ENCODE data around the gene WWC1. TPM values are rescaled to one million over a fixed set of nuclear protein-coding genes. Genes with fewer than 3 reads are reported as not detected.

Gene WWC1
- total and polyA plus RNA-seq, 9 of the 15 experiments (the other 6 are each of a cell fraction or from before 2014, with no cell fraction given): under 0.01 to 0.54 (median 0.42) TPM; not detected in 6

DNA sequence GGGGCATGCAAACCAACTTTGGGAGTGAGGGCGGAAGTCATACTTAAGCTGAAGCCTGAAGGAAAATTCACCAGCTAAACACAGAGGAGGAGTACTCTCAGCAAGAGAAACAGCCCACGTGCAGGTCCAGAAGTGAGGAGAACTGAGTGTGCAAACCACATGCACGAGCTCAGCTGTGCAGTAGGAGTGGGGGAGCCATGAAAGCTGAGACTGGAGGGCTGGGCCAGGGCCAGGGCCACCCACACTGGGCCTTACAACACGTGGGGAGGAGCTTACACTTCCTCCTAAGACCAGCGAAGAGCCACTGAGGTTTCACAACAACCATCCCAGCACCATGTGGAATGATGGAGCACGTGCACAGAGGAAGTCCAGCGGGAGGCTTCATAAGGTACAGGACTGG, 9.3 kb upstream of the WWC1 start (continued):
- TF ChIP-seq, protein P1, sequence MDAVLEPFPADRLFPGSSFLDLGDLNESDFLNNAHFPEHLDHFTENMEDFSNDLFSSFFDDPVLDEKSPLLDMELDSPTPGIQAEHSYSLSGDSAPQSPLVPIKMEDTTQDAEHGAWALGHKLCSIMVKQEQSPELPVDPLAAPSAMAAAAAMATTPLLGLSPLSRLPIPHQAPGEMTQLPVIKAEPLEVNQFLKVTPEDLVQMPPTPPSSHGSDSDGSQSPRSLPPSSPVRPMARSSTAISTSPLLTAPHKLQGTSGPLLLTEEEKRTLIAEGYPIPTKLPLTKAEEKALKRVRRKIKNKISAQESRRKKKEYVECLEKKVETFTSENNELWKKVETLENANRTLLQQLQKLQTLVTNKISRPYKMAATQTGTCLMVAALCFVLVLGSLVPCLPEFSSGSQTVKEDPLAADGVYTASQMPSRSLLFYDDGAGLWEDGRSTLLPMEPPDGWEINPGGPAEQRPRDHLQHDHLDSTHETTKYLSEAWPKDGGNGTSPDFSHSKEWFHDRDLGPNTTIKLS (IDR thresholded peaks at IDR 0.05; ENCODE audit: borderline replicate concordance, low read depth): no peak

DNA sequence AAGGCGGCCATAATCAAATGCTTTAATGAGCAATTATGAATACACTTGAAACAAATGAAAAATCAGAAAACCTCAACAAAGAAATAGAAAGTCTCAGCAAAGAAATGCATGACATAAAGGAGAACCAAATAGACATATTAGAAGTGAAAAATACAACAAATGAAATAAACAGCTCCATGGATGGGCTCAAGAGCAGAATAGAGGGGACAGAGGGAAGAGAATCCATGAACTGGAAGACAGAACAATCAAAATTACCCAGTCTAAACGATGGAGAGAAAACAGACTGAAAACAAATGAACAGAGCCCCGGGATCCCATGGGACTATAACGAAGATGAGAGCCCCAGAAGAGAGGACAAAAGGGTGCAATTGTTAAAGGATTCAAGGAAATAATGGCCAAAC, 6.6 kb upstream of the WWC1 start:
- POLR2A ChIA-PET: no interaction called here
- no peaks in the 10 kb centered on the region for H3K79me2 ChIP-seq (ENCODE audit: control insufficient read depth, insufficient read depth, low read length)
- H3K9me3 ChIP-seq (replicated peaks; ENCODE audit: control insufficient read depth, insufficient read depth, low read depth, low read length): no peaks in the 10 kb centered on the region

More for the DNA sequence above, 6.6 kb upstream of the WWC1 start:
- no TSS peak for BruUV-seq (replicated peaks)
- no peaks in the 10 kb centered on the region for H4K20me1 ChIP-seq (replicated peaks; ENCODE audit: control insufficient read depth, insufficient read depth, low read length)
- intact Hi-C loops (cut with micrococcal nuclease): no loop called here
- 0% methylated on average over 4 of the region's 4 CpGs for WGBS (ENCODE audit: insufficient coverage, low coverage, missing lambda C conversion rate)
- CTCF ChIA-PET (ENCODE audit: low intra/inter-chr PET ratio): no interaction called here
- no peaks in the 10 kb centered on the region for H3K36me3 ChIP-seq (ENCODE audit: control insufficient read depth, insufficient read depth, low read length)
- no peaks in the 10 kb centered on the region; a peak in 1 of 5 replicates for H3K27me3 ChIP-seq (ENCODE audit: control insufficient read depth in 2 of 2, insufficient read depth in 2 of 2, low read length in 2 of 2)
- H2AFZ ChIP-seq (ENCODE audit: low read depth, low read length): no peak overlapping the region
- FAIRE-seq (no peak), DNase-seq (ENCODE audit: extremely low read depth in 1 of 4, low spot score in 3 of 4) (no peak), ATAC-seq (no peak)
- H3K27ac ChIP-seq (ENCODE audit: extremely low read depth, low read depth, low read length): no peak overlapping the region
- TF ChIP-seq MBD2 (IDR thresholded peaks at IDR 0.05; ENCODE audit: borderline replicate concordance, low read depth): no peak
- TF ChIP-seq ZNF707 (CRISPR knock-in tag; conservative IDR thresholded peaks at IDR 0.05): no peak
- no peak for TF ChIP-seq ZBTB7A (IDR thresholded peaks at IDR 0.05; ENCODE audit: borderline replicate concordance, control insufficient read depth, low read depth, low read length)
- no peak for TF ChIP-seq ZFX (CRISPR knock-in tag; IDR thresholded peaks at IDR 0.05)
- no peak for TF ChIP-seq ZC3H11A (IDR thresholded peaks at IDR 0.05; ENCODE audit: low read depth, low read length)
- TF ChIP-seq TEAD4 (IDR thresholded peaks at IDR 0.05; ENCODE audit: low read length): no peak
- TF ChIP-seq TEAD4 (CRISPR knock-in tag; IDR thresholded peaks at IDR 0.05; ENCODE audit: borderline replicate concordance): no peak
- TF ChIP-seq CREBBP (IDR thresholded peaks at IDR 0.05; ENCODE audit: low read depth, low read length): no peak
- in situ Hi-C loops (cut with MboI): no loop called here
- no peak overlapping the region for H3K4me2 ChIP-seq (ENCODE audit: insufficient read depth, low read length)
- no peak overlapping the region for H3K4me3 ChIP-seq
- no peak overlapping the region for H3K9ac ChIP-seq (ENCODE audit: insufficient read depth in 1 of 2, low read depth in 2 of 2, low read length in 2 of 2)
- H3K9me1 ChIP-seq (ENCODE audit: control insufficient read depth, insufficient read depth, low read length): no peaks in the 10 kb centered on the region
- no peaks in the 10 kb centered on the region for H3K4me1 ChIP-seq (replicated peaks in 1 of 2; ENCODE audit: control insufficient read depth in 2 of 2, insufficient read depth in 2 of 2, low read length in 2 of 2)

Data from K562 (cell line).